Left cardiac atrium (tissue), 4 donors: ENCODE results near the gene LYSMD2. TPM values are rescaled to one million over a fixed set of nuclear protein-coding genes. Genes with fewer than 3 reads are reported as not detected.

Experiments used
- ATAC-seq, 2 donors: fragments of 200-7000 bp; cut with Tn5 transposase; one replicate each; pipeline ENCODE4 v1.9.1; 2020; ENCODE audit warnings: mild to moderate bottlenecking in 2 of 2, moderate library complexity in 2 of 2
- DNase-seq: peaks from one replicate; pipeline ENCODE4 v3.0.0-alpha.2; 2020
- intact Hi-C, 2 donors: fragments of 100-400 bp; cut with DNase I; formaldehyde crosslinking; loops; one replicate each; pipeline versions ENCODE4 v1.14.1 to v1.15.1; 2022 to 2023
- total RNA-seq, 2 donors: library from RNA; stranded (reverse); fragmentation: NEBNext Ultra II Directional; extraction: Animal tissue kit (Norgen Biotek cat#: 25700); gene quantifications; one replicate each; pipeline ENCODE4 v1.2.1, GENCODE V29; 2021
- donor health status: DM: no; HTN: yes; CAD: no.
- donor health status: DM: no; HTN: yes; CAD: no; lungs with severe emphysema.
- donor health status: DM: yes; HTN: yes; CAD: no.
- donor health status: Dilated cardiomyopathy.

The LYSMD2 gene
- total RNA-seq, 2 donors from 2014 or later = 6.2 to 9.2 TPM

- intact Hi-C loops = no loop called here
- DNase-seq = no peak
- ATAC-seq = no peak
Observed at GRCh38 chr15:51680321-51680720, 57.1 kb downstream of the LYSMD2 start.

GRCh38 chr15:51678096-51678495, 59.4 kb downstream of the LYSMD2 start:
- DNase-seq (no peak), ATAC-seq (no peak)
- intact Hi-C loops = no loop called here

GRCh38 chr15:51677452-51677851, 60.0 kb downstream of the LYSMD2 start:
- no peak for DNase-seq
- no peak for ATAC-seq
- intact Hi-C loops = no loop called here

GRCh38 chr15:51677021-51677420, 60.4 kb downstream of the LYSMD2 start:
- DNase-seq (no peak), ATAC-seq (no peak)

GRCh38 chr15:51675234-51675633, 62.2 kb downstream of the LYSMD2 start:
- intact Hi-C loops = no loop called here
- DNase-seq (no peak), ATAC-seq (no peak)

More at GRCh38 chr15:51677021-51677420, 60.4 kb downstream of the LYSMD2 start:
- intact Hi-C loops = no loop called here

Other genes starting within 250 kb of the LYSMD2 start
- gene DMXL2, start 114.9 kb downstream of the LYSMD2 start, total RNA-seq = 10 to 100 TPM; 11.3 to 17.6 TPM
- under 1 TPM in 1 of 2 donors, not detected in 1; 0.15 TPM for gene SCG3, start 56.2 kb downstream of the LYSMD2 start, total RNA-seq
- gene TMOD2, start 13.9 kb upstream of the LYSMD2 start, total RNA-seq = 10 to 100 TPM in 1 of 2 donors, 1 to 10 TPM in 1; 6.0 to 16.7 TPM
- 10 to 100 TPM; 22.7 to 23.9 TPM for gene TMOD3, start 92.0 kb upstream of the LYSMD2 start, total RNA-seq
- gene LEO1, start 234.1 kb upstream of the LYSMD2 start, total RNA-seq = 10 to 100 TPM in 1 of 2 donors, 1 to 10 TPM in 1; 9.8 to 10.8 TPM